ENCODE data around the gene RPL4. TPM values are rescaled to one million over a fixed set of nuclear protein-coding genes. Genes with fewer than 3 reads are reported as not detected.

RPL4 gene
- total and polyA plus RNA-seq, 2 donors (not counting 1 experiment from before 2014, with no cell fraction given) = 2,546 to 2,691 TPM

DNA sequence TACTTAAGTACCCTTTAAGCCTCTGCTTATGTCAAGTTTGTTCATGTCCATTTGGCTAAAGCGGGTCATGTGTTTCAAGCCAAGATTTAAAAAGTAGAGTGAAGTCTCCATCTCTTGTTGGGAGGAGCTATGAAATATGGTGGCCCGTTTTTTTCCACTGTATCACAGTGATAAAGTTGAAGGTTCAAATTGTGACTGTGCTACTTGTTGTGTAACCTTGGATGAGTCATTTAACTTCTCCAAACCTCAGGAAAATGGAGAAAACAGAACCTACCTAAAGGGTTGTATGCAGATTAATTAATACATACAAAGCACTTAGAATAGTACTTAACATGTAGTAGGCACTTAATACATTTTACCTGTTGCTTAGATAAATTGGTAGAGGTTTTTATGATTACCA, 50.5 kb downstream of the RPL4 start:
- H3K27ac Mint-ChIP-seq = no peak overlapping the region

DNA sequence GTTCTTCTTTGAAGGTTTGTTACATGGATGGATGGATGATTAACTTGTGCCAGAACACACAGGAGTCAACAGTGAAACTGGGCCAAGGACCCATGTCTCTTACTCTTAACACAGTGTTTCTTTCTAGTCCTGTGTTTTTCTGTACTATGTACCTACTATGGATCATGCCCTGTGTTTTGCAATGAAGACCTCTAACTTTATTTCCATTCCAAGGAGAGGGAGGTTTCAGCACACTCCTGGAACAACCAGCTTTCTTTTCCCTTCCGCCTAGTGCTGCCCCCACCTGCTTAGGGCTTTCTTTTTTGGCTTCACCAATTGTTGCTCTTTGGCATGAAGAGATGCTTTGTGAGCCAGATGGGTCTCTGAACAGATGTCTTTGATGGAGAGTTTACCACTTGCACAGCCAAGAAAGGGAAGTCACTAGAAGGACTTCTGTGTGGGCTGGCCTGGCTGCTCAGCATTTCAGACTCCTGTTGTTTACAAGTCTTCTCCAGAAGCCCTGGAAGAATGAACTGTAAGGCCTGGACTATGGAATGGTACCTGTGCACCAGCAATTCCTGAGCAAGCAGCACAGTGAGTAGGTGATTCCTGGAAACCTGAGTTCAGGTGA, 51.6 kb downstream of the RPL4 start:
- no peaks in the 10 kb centered on the region for H3K9me3 ChIP-seq (ENCODE audit: control extremely low read depth in 1 of 3, control insufficient read depth in 2 of 3, insufficient read depth in 1 of 3, low read length in 2 of 3)
- ChIA-PET POLR2A (no interaction called here), CTCF (no interaction called here)
- H3K4me1 Mint-ChIP-seq = peaks cover 11% of the 10 kb centered on the region
- H3K4me2 ChIP-seq (replicated peaks; ENCODE audit: low read depth, low read length, poor library complexity, severe bottlenecking) = no peak overlapping the region
- H3K9me3 Mint-ChIP-seq (ENCODE audit: insufficient read depth) = no peaks in the 10 kb centered on the region
- no peaks in the 10 kb centered on the region for H4K20me1 ChIP-seq (ENCODE audit: control insufficient read depth, insufficient read depth, low read length, poor library complexity, severe bottlenecking)
- TF ChIP-seq, protein P1, sequence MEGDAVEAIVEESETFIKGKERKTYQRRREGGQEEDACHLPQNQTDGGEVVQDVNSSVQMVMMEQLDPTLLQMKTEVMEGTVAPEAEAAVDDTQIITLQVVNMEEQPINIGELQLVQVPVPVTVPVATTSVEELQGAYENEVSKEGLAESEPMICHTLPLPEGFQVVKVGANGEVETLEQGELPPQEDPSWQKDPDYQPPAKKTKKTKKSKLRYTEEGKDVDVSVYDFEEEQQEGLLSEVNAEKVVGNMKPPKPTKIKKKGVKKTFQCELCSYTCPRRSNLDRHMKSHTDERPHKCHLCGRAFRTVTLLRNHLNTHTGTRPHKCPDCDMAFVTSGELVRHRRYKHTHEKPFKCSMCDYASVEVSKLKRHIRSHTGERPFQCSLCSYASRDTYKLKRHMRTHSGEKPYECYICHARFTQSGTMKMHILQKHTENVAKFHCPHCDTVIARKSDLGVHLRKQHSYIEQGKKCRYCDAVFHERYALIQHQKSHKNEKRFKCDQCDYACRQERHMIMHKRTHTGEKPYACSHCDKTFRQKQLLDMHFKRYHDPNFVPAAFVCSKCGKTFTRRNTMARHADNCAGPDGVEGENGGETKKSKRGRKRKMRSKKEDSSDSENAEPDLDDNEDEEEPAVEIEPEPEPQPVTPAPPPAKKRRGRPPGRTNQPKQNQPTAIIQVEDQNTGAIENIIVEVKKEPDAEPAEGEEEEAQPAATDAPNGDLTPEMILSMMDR (IDR thresholded peaks at IDR 0.05) = no peak
- no peak for TF ChIP-seq EZH2 (IDR thresholded peaks at IDR 0.05; ENCODE audit: borderline replicate concordance, insufficient read depth, low read depth, low read length, poor library complexity, severe bottlenecking)
- H3K4me3 Mint-ChIP-seq = no peak overlapping the region
- H2AFZ ChIP-seq (ENCODE audit: insufficient read depth, low read depth, low read length, poor library complexity, severe bottlenecking) = no peak overlapping the region
- intact Hi-C loops (cut with micrococcal nuclease) = loop anchor here (10.0 kb wide), 1 partner anchor 48 kb away; no protein-coding TSS in a partner anchor
- H3K27ac Mint-ChIP-seq = no peak overlapping the region
- H3K9ac ChIP-seq (ENCODE audit: low read length) = no peak overlapping the region
- DNase-seq = no peak
- no peak overlapping the region for H3K4me3 ChIP-seq (ENCODE audit: control extremely low read depth in 1 of 5, extremely low read depth in 1 of 5, insufficient read depth in 1 of 5, low read depth in 2 of 5, low read length in 4 of 5)
- no peak for ATAC-seq (ENCODE audit: low read depth)
- H3K27me3 Mint-ChIP-seq = no peaks in the 10 kb centered on the region
- no peak overlapping the region for H3K27ac ChIP-seq (ENCODE audit: low read length in 2 of 2)
- H3K4me1 ChIP-seq (ENCODE audit: control insufficient read depth in 2 of 2, insufficient read depth in 2 of 2, low read length in 2 of 2) = no peaks in the 10 kb centered on the region
- no peaks in the 10 kb centered on the region for H3K79me2 ChIP-seq (ENCODE audit: control insufficient read depth, insufficient read depth, low read length)
- H3K27me3 ChIP-seq (replicated peaks in 1 of 4; ENCODE audit: control extremely low read depth in 1 of 4, control insufficient read depth in 3 of 4, insufficient read depth in 4 of 4, low read length in 3 of 4) = no peaks in the 10 kb centered on the region
- no CpG with 5 or more reads among the region's 1 CpG for WGBS (ENCODE audit: insufficient coverage)
- H3K36me3 ChIP-seq (replicated peaks in 1 of 2; ENCODE audit: control extremely low read depth in 1 of 2, control insufficient read depth in 1 of 2, extremely low read depth in 1 of 2, insufficient read depth in 2 of 2, low read length in 1 of 2) = peaks cover 4 to 7% of the 10 kb centered on the region in 2 experiments

More for the DNA sequence above, 50.5 kb downstream of the RPL4 start:
- H3K9me3 ChIP-seq (ENCODE audit: control extremely low read depth in 1 of 3, control insufficient read depth in 2 of 3, insufficient read depth in 1 of 3, low read length in 2 of 3) = no peaks in the 10 kb centered on the region
- no peaks in the 10 kb centered on the region for H3K79me2 ChIP-seq (ENCODE audit: control insufficient read depth, insufficient read depth, low read length)
- 100% methylated on average over 1 of the region's 2 CpGs for WGBS (ENCODE audit: insufficient coverage)
- no peak overlapping the region for H3K27ac ChIP-seq (ENCODE audit: low read length in 2 of 2)
- no peaks in the 10 kb centered on the region for H3K27me3 Mint-ChIP-seq
- no peaks in the 10 kb centered on the region for H3K4me1 ChIP-seq (ENCODE audit: control insufficient read depth in 2 of 2, insufficient read depth in 2 of 2, low read length in 2 of 2)
- CTCF ChIA-PET = interaction anchor here (0.6 kb wide), 1 partner anchor 132 kb away, joined by 3 read pairs; no protein-coding TSS in a partner anchor
- peaks cover 14% of the 10 kb centered on the region for H3K4me1 Mint-ChIP-seq
- TF ChIP-seq, protein P1 (IDR thresholded peaks at IDR 0.05) = no peak
- TF ChIP-seq EZH2 (IDR thresholded peaks at IDR 0.05; ENCODE audit: borderline replicate concordance, insufficient read depth, low read depth, low read length, poor library complexity, severe bottlenecking) = no peak
- no peak overlapping the region for H2AFZ ChIP-seq (ENCODE audit: insufficient read depth, low read depth, low read length, poor library complexity, severe bottlenecking)
- POLR2A ChIA-PET = no interaction called here
- intact Hi-C loops (cut with micrococcal nuclease) = loop anchor here (10.0 kb wide), 1 partner anchor 49 kb away; no protein-coding TSS in a partner anchor
- DNase-seq (no peak), ATAC-seq (ENCODE audit: low read depth) (no peak)
- H3K9ac ChIP-seq (ENCODE audit: low read length) = no peak overlapping the region
- H3K27me3 ChIP-seq (replicated peaks in 1 of 4; ENCODE audit: control extremely low read depth in 1 of 4, control insufficient read depth in 3 of 4, insufficient read depth in 4 of 4, low read length in 3 of 4) = no peaks in the 10 kb centered on the region
- H3K36me3 ChIP-seq (replicated peaks in 1 of 2; ENCODE audit: control extremely low read depth in 1 of 2, control insufficient read depth in 1 of 2, extremely low read depth in 1 of 2, insufficient read depth in 2 of 2, low read length in 1 of 2) = peaks cover 0 to 4% of the 10 kb centered on the region in 2 experiments
- no peak overlapping the region for H3K4me3 ChIP-seq (ENCODE audit: control extremely low read depth in 1 of 5, extremely low read depth in 1 of 5, insufficient read depth in 1 of 5, low read depth in 2 of 5, low read length in 4 of 5)
- H4K20me1 ChIP-seq (ENCODE audit: control insufficient read depth, insufficient read depth, low read length, poor library complexity, severe bottlenecking) = no peaks in the 10 kb centered on the region
- no peak overlapping the region for H3K4me2 ChIP-seq (replicated peaks; ENCODE audit: low read depth, low read length, poor library complexity, severe bottlenecking)
- no peaks in the 10 kb centered on the region for H3K9me3 Mint-ChIP-seq (ENCODE audit: insufficient read depth)
- H3K4me3 Mint-ChIP-seq = no peak overlapping the region

All from B cell (primary cell).